Activated T-helper 1 cell treated with anti-CD3 and anti-CD28 coated beads, Interleukin-12 subunit alpha, Interleukin-12 subunit beta, Interleukin-2, Interleukin-4 antibody, amounts not matched to agents 30 ng/mL and 10 ng/mL and 1 ng/mL, durations not matched to agents 14 hours and 24 hours and 36 hours (primary cell): Measurements from ENCODE around the gene PGA3. TPM values are rescaled to one million over a fixed set of nuclear protein-coding genes. Genes with fewer than 3 reads are reported as not detected.
"Not testable (repeated sequence)": the region's sequence is repeated elsewhere in the genome, so short reads cannot be mapped to it uniquely, and the experiment has no call there.

ENCODE experiments used
- DNase-seq: peaks from one replicate; pipeline ENCODE4 v3.0.0; 2021; ENCODE audit warnings: low spot score
- H3K27ac Mint-ChIP-seq: one replicate; pipeline ENCODE4 v1.8.0; 2021; ENCODE audit warnings: mild to moderate bottlenecking, mixed read lengths
- H3K27me3 Mint-ChIP-seq: one replicate; pipeline ENCODE4 v1.8.0; 2022; ENCODE audit warnings: mild to moderate bottlenecking, moderate library complexity, mixed read lengths; ENCODE audit not compliant: insufficient read depth
- H3K36me3 Mint-ChIP-seq: one replicate; pipeline ENCODE4 v1.8.0; 2021; ENCODE audit warnings: low read depth, mixed read lengths
- H3K4me1 Mint-ChIP-seq: one replicate; pipeline ENCODE4 v1.8.0; 2021; ENCODE audit warnings: low read depth, mixed read lengths
- H3K4me3 Mint-ChIP-seq: one replicate; pipeline ENCODE4 v1.8.0; 2021; ENCODE audit warnings: mild to moderate bottlenecking, moderate library complexity, mixed read lengths
- H3K9me3 Mint-ChIP-seq: one replicate; pipeline ENCODE4 v1.8.0; 2021; ENCODE audit warnings: mixed read lengths
- intact Hi-C: fragments of 100-400 bp; cut with micrococcal nuclease; formaldehyde crosslinking; loops from one replicate; pipeline ENCODE4 v1.15.1; 2024
- total RNA-seq: library from RNA; stranded (reverse); gene quantifications from 2 replicates; pipeline ENCODE4 v1.2.3, GENCODE V29; 2022

The PGA3 gene
- total RNA-seq, 1 donor from 2014 or later = not detected

DNA sequence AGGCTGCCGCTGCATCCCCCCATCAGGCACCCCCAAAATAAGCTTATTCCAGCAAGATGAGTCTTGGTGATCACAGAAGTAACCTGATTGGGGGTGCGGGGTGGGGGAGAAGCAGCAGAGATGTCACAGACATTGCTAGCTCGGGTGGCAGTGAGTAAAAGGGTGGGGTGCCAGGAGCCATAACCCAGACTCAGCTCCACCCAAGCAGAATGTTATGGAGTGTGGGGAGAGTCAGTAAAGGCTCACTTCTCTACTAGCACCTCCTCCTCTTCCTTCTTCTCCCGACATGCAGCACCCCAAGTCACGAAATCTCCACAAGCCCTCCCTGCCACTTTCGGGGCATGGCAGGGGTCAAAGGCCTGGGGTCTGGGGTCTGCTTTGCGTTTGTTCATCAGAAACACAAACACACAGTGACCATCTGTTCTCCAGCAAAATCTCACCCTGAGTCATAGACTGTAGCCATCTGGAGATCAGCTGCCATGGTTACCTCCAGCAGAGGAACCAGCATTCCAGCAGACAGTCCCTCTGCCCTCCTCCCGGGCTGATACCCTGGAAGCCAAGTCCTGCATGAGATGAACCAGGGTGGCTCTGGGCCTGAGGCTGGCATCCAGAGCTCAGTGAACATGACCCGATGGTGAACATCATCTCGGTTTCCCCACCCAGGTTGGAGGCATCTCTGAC is 23.3 kb downstream of the PGA3 start:
- H3K36me3 Mint-ChIP-seq, DNase-seq, H3K4me3 Mint-ChIP-seq, H3K9me3 Mint-ChIP-seq, intact Hi-C loops, H3K4me1 Mint-ChIP-seq, H3K27ac Mint-ChIP-seq, H3K27me3 Mint-ChIP-seq: not testable (repeated sequence)

DNA sequence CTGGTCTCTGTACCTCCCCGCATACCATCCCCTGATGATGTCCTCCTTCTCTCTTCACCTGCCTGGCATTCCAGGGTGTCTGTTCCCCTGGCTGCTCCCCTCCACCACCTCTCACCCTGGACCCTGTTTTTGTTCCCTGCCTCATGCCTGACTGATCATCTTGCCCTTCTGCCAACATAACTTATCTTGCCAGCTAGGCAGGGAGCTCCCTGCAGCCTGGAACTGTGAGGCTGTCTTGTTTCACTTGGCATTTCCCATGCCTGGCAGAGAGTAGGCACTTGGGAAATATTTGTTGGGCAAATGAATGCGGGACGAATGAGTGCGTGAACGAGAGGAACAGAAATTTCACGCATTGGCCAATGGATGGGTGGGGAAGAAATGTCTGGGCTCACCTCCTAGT is 26.1 kb downstream of the PGA3 start:
- H3K4me3 Mint-ChIP-seq, H3K9me3 Mint-ChIP-seq, intact Hi-C loops: not testable (repeated sequence)

GRCh38 chr11:61231033-61231432 is 27.7 kb downstream of the PGA3 start:
- intact Hi-C loops, H3K9me3 Mint-ChIP-seq, H3K4me3 Mint-ChIP-seq, H3K4me1 Mint-ChIP-seq, H3K36me3 Mint-ChIP-seq, H3K27me3 Mint-ChIP-seq, H3K27ac Mint-ChIP-seq, DNase-seq: not testable (repeated sequence)

More for the DNA sequence above, 26.1 kb downstream of the PGA3 start:
- not testable (repeated sequence) for H3K27ac Mint-ChIP-seq, H3K36me3 Mint-ChIP-seq, DNase-seq, H3K4me1 Mint-ChIP-seq, H3K27me3 Mint-ChIP-seq

GRCh38 chr11:61231585-61231984 is 28.3 kb downstream of the PGA3 start:
- H3K9me3 Mint-ChIP-seq, H3K36me3 Mint-ChIP-seq, H3K4me1 Mint-ChIP-seq, H3K27ac Mint-ChIP-seq, H3K4me3 Mint-ChIP-seq, intact Hi-C loops, DNase-seq, H3K27me3 Mint-ChIP-seq: not testable (repeated sequence)

DNA sequence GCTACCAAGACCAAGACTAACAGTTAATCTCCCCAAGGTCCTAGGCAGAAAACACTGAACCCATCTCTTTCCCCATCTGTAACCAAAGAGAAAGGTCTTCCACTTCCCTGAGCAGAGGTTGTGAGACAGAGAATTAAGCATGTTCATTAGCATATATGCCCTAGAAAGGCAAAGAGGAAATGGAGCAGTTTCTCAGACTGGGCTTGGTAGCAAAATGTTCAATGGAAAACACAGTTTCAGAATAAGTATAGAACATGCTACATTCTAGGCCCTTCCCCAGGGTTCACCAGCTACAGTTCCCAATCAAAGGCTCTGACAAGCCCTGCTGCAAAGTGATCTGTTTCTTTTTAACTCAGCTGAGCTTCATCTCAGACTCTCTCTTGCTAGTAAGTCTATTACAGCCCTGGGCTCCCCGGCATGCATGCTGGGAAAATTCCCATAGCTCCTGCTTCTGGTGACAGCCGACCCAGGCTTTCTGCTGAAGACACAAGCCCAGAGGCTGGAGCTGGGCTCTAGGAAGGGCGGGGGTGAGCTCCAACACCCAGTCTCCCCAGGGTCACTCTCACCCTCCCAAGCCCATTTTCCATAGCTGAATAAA is 29.3 kb downstream of the PGA3 start:
- H3K4me3 Mint-ChIP-seq, intact Hi-C loops, H3K9me3 Mint-ChIP-seq, H3K27ac Mint-ChIP-seq, H3K36me3 Mint-ChIP-seq, DNase-seq, H3K27me3 Mint-ChIP-seq, H3K4me1 Mint-ChIP-seq: not testable (repeated sequence)

DNA sequence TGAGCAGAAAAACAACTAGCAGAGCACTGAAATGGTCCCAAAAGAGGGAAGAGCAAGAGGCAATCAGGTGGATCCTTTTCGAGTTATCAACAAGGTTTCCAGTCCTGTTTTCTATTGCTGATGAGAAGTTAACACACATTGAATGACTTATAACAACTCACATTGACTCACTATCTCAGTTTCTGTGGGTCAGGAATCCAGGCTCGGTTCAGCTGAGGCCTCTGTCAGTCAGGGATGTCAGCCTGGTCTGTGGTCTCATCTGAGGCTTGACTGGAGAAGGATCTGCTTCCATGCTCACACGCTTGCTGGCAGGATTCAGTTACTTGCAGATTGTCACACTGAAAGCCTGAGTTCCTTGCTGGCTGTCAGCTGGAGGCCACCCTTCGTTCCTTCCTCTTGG is 33.8 kb downstream of the PGA3 start:
- H3K4me3 Mint-ChIP-seq = not testable (repeated sequence)

GRCh38 chr11:61240288-61240687 is 37.0 kb downstream of the PGA3 start:
- H3K4me1 Mint-ChIP-seq, H3K4me3 Mint-ChIP-seq, H3K27ac Mint-ChIP-seq, H3K36me3 Mint-ChIP-seq, H3K27me3 Mint-ChIP-seq, intact Hi-C loops, DNase-seq, H3K9me3 Mint-ChIP-seq: not testable (repeated sequence)

More for the DNA sequence above, 33.8 kb downstream of the PGA3 start:
- H3K36me3 Mint-ChIP-seq, DNase-seq, H3K9me3 Mint-ChIP-seq, H3K27ac Mint-ChIP-seq, H3K27me3 Mint-ChIP-seq, intact Hi-C loops, H3K4me1 Mint-ChIP-seq: not testable (repeated sequence)

- intact Hi-C loops, H3K4me3 Mint-ChIP-seq, H3K27ac Mint-ChIP-seq, H3K27me3 Mint-ChIP-seq, DNase-seq, H3K36me3 Mint-ChIP-seq, H3K4me1 Mint-ChIP-seq, H3K9me3 Mint-ChIP-seq: not testable (repeated sequence)
Measured at GRCh38 chr11:61240875-61241274, 37.6 kb downstream of the PGA3 start, which contains the start of gene PGA5. PGA5 (plus strand) TSS chr11:61241175; CDS start chr11:61241227, 52 bp downstream.

GRCh38 chr11:61241526-61241925 is 38.2 kb downstream of the PGA3 start:
- H3K4me1 Mint-ChIP-seq, H3K9me3 Mint-ChIP-seq, DNase-seq, intact Hi-C loops, H3K27ac Mint-ChIP-seq, H3K4me3 Mint-ChIP-seq, H3K36me3 Mint-ChIP-seq, H3K27me3 Mint-ChIP-seq: not testable (repeated sequence)

DNA sequence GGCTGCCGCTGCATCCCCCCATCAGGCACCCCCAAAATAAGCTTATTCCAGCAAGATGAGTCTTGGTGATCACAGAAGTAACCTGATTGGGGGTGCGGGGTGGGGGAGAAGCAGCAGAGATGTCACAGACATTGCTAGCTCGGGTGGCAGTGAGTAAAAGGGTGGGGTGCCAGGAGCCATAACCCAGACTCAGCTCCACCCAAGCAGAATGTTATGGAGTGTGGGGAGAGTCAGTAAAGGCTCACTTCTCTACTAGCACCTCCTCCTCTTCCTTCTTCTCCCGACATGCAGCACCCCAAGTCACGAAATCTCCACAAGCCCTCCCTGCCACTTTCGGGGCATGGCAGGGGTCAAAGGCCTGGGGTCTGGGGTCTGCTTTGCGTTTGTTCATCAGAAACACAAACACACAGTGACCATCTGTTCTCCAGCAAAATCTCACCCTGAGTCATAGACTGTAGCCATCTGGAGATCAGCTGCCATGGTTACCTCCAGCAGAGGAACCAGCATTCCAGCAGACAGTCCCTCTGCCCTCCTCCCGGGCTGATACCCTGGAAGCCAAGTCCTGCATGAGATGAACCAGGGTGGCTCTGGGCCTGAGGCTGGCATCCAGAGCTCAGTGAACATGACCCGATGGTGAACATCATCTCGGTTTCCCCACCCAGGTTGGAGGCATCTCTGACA is 42.1 kb downstream of the PGA3 start:
- H3K4me1 Mint-ChIP-seq, intact Hi-C loops, H3K9me3 Mint-ChIP-seq, H3K27me3 Mint-ChIP-seq, DNase-seq, H3K4me3 Mint-ChIP-seq, H3K27ac Mint-ChIP-seq, H3K36me3 Mint-ChIP-seq: not testable (repeated sequence)

DNA sequence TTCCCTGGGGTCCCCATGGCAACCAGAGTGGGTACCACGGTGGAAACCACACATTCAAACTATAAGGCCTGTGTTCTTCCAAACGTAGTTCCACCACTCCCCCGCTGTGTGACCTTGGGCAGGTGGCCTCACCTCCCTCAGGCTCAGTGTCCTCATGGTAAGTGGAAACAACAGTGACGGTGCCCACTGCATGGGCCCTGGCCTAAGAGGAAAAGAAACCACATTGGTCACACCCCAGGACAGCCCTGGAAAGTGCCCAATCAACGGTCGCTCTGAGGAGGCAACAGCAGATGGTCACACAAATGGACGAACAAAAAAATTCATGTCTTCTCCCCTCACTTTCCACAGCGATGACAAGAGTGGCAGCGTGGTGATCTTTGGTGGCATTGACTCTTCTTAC is 44.8 kb downstream of the PGA3 start:
- H3K27me3 Mint-ChIP-seq, H3K4me1 Mint-ChIP-seq, intact Hi-C loops, H3K27ac Mint-ChIP-seq, H3K9me3 Mint-ChIP-seq, DNase-seq, H3K36me3 Mint-ChIP-seq, H3K4me3 Mint-ChIP-seq: not testable (repeated sequence)

- H3K36me3 Mint-ChIP-seq, H3K27me3 Mint-ChIP-seq, H3K27ac Mint-ChIP-seq, DNase-seq, H3K4me1 Mint-ChIP-seq, H3K4me3 Mint-ChIP-seq, H3K9me3 Mint-ChIP-seq, intact Hi-C loops: not testable (repeated sequence)
Measured at GRCh38 chr11:61249201-61249600, 45.9 kb downstream of the PGA3 start.
